ENCODE data around the gene FNTB. TPM values are rescaled to one million over a fixed set of nuclear protein-coding genes. Genes with fewer than 3 reads are reported as not detected.

FNTB gene
- total RNA-seq, 1 experiment from 2014 or later, result 20.7 TPM

- no peaks in the 10 kb centered on the region; the same call in 1 of the 2 replicates for H3K27me3 Mint-ChIP-seq (ENCODE audit: low read depth)
- no peak overlapping the region for H3K4me3 Mint-ChIP-seq
- peaks cover 6 to 35% (median 13%) of the 10 kb centered on the region in 3 experiments; a peak in 6 of 7 replicates for H3K36me3 Mint-ChIP-seq (ENCODE audit: insufficient read depth in 1 of 3, low read depth in 3 of 3)
- Histone ChIP-seq H3K23ac (ENCODE audit: insufficient read length, low read depth, low read length) (no peak overlapping the region), H2BK12ac (ENCODE audit: insufficient read length, low read depth, low read length) (no peak overlapping the region), H3K23me2 (ENCODE audit: insufficient read length, low read depth, low read length, poor library complexity, severe bottlenecking) (no peaks in the 10 kb centered on the region), H2BK5ac (ENCODE audit: insufficient read length, low read length) (no peak overlapping the region), H3K14ac (ENCODE audit: insufficient read depth, low read length) (no peak overlapping the region), H3K27me3 (ENCODE audit: insufficient read depth, low read length) (no peaks in the 10 kb centered on the region), H3K9ac (ENCODE audit: extremely low read depth, insufficient read length, low read length) (no peak overlapping the region), H3K79me2 (ENCODE audit: insufficient read depth, low read length) (no peaks in the 10 kb centered on the region; the same call in 1 of the 2 replicates), H3K4me1 (ENCODE audit: insufficient read depth, low read length) (no peaks in the 10 kb centered on the region), H3K4ac (ENCODE audit: low read depth, low read length) (no peak overlapping the region), H3K18ac (ENCODE audit: insufficient read length, low read depth, low read length) (no peak overlapping the region), H3T11ph (ENCODE audit: low read length) (no peak overlapping the region), H3K9me3 (ENCODE audit: control insufficient read depth, low read depth, low read length) (no peaks in the 10 kb centered on the region), H3K56ac (ENCODE audit: insufficient read length, low read depth, low read length) (no peak overlapping the region), H4K20me1 (ENCODE audit: control insufficient read depth, insufficient read depth, insufficient read length) (no peaks in the 10 kb centered on the region), H2BK20ac (ENCODE audit: low read depth, low read length, poor library complexity, severe bottlenecking) (no peak overlapping the region), H3K4me2 (ENCODE audit: insufficient read depth, insufficient read length, low read length) (no peak overlapping the region), H4K91ac (ENCODE audit: insufficient read length, low read depth, low read length) (no peak overlapping the region), H4K5ac (ENCODE audit: insufficient read length, low read depth, low read length) (no peak overlapping the region), H2BK15ac (ENCODE audit: low read depth, low read length) (no peak overlapping the region), H2BK120ac (ENCODE audit: low read depth, low read length, poor library complexity, severe bottlenecking) (no peak overlapping the region), H3K79me1 (ENCODE audit: insufficient read depth, low read depth, low read length, poor library complexity, severe bottlenecking) (no peaks in the 10 kb centered on the region), H2AK5ac (ENCODE audit: insufficient read length, low read length) (no peak overlapping the region), H2AFZ (ENCODE audit: low read length) (no peak overlapping the region), H4K8ac (replicated peaks; ENCODE audit: insufficient read length, low read depth, low read length) (no peak overlapping the region), H3K27ac (ENCODE audit: insufficient read length, low read depth, low read length) (no peak overlapping the region)
- TF ChIP-seq CTCF (conservative IDR thresholded peaks at IDR 0.05), result no peak
- H3K4me1 Mint-ChIP-seq, result peaks cover 0 to 3% of the 10 kb centered on the region in 2 experiments; a peak in 1 of 4 replicates
- WGBS (ENCODE audit: extremely low coverage, insufficient read length, low lambda C conversion rate), result no CpG with 5 or more reads among the region's 6 CpGs
- peak overlapping the region in 1 of 3 experiments; percentile 92; a peak in 2 of 7 replicates for H3K27ac Mint-ChIP-seq
- no peak for DNase-seq
- H3K9me3 Mint-ChIP-seq, result no peaks in the 10 kb centered on the region
These were observed 85.6 kb downstream of the FNTB start for GRCh38 chr14:65072256-65072655.

Data from H9 (cell line).